GM18519 (cell line): ENCODE results near the gene DISC1.

ENCODE experiments used
- ATAC-seq: cut with Tn5 transposase; IDR thresholded peaks from one replicate; pipeline ENCODE4 v1.9.1; 2021; ENCODE audit warnings: mild to moderate bottlenecking, moderate library complexity; ENCODE audit not compliant: unreplicated experiment, low FRiP score

The DISC1 gene

DNA sequence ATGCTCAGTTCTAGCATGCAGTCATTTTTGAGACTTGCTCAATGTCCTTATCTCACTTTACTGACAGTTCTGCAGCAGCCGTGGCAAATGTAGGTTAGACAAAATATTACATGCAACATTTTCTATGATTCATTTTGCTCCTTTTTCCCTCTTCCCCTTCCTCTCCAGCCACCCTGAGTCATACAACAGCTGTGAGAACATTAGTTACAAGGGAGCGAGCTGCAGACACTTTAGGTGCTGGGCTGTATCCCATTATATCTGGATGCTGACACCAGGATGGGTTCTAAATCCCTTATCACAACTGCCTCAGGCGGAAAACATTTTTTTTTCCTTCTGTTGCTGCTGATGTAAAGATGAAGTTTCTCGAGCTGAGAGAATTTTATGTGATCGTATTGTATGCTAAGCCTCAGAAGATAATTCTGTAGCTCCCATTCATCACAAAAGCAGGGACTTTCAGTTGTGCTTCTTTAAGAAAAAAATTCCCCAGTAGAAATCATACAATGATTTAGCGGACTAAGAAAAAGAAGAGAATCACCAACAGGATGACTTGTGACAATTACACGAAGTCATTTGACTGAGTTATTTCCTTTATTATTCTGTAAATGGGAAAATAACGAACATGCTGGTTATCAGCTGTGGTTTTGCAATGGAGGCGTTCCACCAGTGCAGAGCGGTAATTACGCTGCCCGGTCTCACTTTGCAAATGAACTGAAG lies 345.0 kb downstream of the DISC1 start:
- ATAC-seq = no peak

DNA sequence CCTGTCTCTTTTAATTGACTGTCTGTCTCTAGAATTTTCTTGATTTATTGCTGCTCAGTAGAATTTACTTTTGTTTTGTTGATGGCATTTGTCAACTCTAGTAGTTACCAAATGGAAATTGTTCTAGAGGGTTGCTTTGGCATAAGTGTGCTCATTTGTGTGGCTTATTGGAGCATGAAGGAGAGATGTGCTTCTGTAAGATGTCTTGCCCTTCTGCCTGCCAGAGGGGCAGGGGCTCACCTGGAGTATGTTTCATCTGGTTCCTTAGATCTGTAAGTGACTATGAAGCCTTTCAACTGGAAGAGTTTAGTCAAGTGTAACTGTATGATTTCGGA lies 345.5 kb downstream of the DISC1 start:
- ATAC-seq = no peak

DNA sequence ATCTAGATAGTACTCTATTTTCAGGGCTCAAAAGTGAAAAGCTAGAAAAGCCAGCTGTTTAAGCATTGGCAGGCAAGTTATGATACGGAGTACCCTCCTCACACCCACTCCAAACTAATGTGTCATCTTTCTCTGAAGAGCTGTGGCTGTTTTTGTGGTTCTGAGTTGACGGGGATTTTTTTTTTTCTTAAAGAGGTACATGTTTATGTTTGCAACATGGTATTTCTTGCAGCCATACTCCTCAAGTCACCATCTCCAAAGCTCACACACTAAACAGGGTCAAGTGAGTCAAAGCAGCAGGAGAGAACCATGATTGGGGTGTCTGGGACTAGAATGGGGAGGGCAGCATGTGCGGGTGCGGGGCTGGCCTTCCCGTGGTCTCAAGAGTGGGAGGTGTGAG lies 347.2 kb downstream of the DISC1 start:
- no peak for ATAC-seq

GRCh38 chr1:231976231-231976630 lies 349.6 kb downstream of the DISC1 start:
- no peak for ATAC-seq

- ATAC-seq = no peak
These were observed 355.1 kb downstream of the DISC1 start for GRCh38 chr1:231981675-231982074.

DNA sequence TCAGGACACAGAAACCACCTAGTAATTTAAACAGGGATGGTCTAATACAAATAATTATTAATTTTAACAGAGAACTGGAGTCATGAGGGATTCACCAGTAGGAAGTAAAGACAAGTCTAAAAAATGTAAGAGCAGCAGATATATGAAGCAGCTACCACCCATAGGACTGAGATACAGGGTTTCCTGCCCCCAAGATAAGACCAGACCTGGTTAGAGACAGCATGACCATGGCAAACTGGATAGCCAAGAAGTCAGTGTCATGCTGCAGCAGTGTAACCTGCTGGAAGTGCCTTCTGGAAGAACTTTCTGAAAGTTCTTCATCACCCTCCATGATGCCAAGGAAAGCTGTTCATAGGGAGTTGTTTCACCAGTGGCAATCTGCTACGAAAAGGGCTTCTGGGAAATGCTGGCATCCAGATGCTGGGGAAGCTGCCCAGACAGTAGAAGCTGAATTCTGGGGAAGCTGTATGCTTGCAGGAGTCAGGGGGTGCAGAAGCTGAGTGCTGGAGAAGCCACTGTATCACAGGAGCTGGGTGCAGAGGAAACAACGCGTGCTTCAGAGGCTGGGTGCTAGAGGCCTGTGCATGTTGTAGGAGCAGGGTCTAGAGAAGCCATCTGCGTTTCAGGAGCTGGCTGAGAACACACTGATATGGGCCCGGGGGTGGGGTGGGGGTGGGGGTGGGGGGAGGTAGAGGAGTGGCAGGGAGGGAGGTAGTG lies 356.4 kb downstream of the DISC1 start:
- no peak for ATAC-seq

- no peak for ATAC-seq
These were observed 357.1 kb downstream of the DISC1 start for GRCh38 chr1:231983588-231984193.

DNA sequence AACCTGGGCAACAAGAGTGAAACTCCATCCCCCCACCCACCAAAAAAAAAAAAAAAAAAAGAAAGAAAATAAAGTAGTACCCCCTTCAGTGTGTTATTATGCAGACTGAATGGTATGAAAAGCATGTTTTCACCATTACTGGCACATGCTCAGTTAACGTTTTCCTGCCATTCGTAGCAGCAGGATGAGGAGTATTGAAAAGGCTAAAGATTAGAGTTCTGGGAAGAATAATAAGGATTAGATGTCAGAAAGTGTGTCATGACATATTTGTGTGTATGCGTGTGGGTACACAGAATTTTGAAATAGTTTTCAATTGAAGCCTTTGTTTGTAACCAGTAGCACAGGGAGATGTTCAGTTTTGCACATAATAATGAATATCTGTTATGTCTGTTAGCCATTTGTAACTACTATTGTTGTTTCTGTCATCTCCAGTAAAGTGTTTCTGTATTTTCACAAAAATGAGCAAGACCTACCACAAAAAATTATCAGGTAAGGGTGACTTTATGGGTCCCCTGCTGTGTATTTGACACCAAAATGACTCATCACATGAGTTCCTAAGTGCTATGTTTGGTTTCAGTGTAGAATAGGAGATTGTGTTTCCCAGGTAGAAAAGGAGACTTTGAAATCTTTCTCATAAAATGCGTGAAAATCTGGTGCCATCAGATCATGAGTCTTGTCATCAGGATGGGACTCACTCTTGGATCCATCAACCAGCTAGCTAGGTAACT lies 358.9 kb downstream of the DISC1 start:
- ATAC-seq = no peak

DNA sequence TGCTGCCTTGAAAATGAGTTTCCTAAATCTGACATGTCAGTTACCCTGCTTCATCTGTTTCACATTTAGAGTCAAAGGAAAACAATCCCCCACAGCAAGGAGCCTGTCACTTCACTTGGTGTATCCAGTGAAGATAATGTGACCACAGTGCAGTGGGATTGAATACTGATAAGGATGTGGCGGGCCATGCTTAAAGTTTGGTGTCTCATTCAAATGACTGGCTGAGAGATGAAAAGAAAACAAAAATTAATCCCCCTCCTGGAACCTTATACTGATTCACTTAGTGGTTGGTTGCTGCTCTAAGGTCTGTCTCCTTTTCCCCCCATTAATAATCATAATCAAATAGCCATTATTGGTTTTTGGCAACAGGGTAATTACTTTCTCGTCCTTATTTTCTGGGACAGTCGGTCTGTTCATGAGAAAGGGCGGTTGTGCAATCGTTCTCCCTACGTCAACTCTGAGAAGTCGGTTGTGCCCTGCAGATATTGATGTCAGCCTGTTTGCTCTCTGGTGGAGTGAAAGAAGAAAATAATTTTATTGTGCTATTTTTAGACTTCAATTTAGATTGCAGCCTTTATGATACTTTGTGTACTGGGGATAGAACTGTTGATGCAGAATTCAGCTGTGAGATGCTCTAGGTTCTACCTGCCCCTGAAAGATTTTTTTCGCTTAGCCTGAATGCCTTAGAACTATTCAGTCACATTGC lies 360.2 kb downstream of the DISC1 start:
- no peak for ATAC-seq

GRCh38 chr1:231990388-231990787 lies 363.8 kb downstream of the DISC1 start:
- no peak for ATAC-seq

- ATAC-seq = no peak
These were observed 364.6 kb downstream of the DISC1 start for GRCh38 chr1:231991231-231991630.

GRCh38 chr1:231993968-231994455 lies 367.4 kb downstream of the DISC1 start:
- ATAC-seq = no peak

DNA sequence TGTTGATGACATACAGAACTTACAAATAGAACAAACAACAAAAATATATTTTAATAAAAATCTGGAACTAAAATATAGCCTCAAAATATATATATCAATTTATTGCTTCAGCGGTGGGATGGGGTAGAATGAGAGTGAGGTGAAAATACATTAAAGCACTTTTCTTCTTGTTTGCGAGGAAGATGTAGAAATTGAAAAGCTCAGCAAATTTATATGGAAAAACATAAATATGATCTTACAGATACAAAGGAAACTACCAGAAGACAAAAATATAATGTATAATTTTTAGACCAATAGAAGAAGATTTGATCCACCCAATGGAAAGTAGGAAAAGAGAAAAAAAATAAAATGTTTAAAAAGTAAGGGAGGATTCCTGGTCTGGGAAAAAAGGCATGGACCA lies 372.2 kb downstream of the DISC1 start:
- ATAC-seq = no peak

GRCh38 chr1:232005300-232005699 lies 378.7 kb downstream of the DISC1 start:
- no peak for ATAC-seq

DNA sequence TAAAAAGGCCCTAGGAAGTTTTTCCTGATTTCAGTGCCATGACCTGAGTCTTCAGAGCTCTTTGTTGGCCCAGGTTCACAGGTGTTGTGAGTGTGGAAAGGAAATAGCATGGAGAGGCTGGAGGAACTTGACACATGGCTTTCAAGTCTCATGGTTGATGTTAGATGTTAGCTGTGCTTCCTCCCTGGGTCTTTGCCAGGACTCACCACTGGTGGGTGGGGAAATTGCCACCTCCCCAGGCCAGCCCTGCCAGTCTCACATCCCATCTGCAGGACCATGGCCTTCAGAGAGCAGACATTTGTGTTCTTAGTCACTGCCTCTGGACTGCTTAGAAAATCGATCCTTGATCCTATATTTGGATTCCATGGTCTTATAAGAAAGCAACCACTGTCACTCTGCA lies 383.2 kb downstream of the DISC1 start:
- ATAC-seq = no peak

DNA sequence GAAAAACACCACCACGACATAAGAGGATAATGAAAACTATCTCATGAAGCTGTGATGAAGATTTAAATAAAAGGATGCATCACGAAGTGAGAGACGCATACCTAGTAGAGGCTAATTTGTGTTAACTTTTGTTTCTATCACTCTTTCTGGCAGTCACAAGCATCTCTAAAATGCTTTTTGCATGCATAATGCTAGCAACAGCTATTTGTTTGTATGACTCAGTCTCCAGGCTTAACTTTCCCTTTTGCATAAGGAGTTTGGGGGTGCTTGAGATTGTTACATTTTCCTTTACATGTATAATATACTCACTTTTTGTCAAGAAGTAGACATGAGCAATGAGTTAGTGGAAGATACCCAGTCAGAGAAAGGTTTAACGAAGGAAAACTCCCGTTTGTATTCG lies 385.4 kb downstream of the DISC1 start:
- ATAC-seq = no peak

GRCh38 chr1:232012773-232013386 lies 386.3 kb downstream of the DISC1 start:
- ATAC-seq = no peak

DNA sequence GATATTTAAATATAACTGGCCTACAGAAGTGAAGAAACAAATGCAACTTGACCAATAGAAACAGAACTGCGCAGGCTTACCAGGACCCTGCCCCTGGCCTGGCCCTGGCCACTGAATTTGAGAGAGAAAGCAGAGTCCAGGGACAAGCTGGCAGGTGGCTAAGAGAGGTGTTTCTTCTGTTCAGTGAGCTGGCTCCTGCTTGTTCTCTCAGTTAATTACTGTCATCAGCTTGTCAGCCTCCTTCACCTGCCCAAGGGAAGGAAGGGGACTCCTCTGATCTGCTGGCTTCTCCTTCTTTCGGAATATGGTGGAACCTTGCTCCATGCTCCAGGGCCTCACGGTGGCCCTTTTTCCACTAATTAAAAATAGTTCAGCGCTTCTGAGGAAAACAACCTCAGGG lies 388.4 kb downstream of the DISC1 start:
- no peak for ATAC-seq

GRCh38 chr1:232016616-232017015 lies 390.0 kb downstream of the DISC1 start:
- ATAC-seq = no peak

DNA sequence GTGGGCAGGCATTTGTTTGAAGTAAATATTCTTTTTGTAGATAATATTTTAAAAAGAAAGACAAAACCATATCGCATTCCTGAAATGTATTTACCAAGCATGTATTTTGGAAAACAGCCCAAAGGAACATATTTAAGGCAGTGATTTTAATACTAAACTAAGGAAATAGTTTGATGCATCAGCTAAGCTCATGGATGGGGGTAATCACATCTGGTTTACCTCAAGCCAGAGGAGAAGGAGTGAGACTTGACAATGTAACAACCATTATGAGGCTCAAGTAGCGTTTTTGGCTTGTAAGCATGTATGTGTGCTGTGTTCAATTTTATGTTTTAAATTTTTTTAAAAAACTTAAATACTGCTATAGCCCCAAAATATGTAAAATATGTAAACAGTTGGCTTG lies 390.5 kb downstream of the DISC1 start:
- ATAC-seq = no peak
